ENCODE data around the gene TRAF3. TPM values are rescaled to one million over a fixed set of nuclear protein-coding genes. Genes with fewer than 3 reads are reported as not detected.
A peak's percentile ranks its signal among the peaks of the same experiment; 100 is the strongest.

TRAF3 gene
- polyA plus RNA-seq, 1 of the 3 experiments (the other 2 are of a cell fraction) = 17.9 TPM

DNA sequence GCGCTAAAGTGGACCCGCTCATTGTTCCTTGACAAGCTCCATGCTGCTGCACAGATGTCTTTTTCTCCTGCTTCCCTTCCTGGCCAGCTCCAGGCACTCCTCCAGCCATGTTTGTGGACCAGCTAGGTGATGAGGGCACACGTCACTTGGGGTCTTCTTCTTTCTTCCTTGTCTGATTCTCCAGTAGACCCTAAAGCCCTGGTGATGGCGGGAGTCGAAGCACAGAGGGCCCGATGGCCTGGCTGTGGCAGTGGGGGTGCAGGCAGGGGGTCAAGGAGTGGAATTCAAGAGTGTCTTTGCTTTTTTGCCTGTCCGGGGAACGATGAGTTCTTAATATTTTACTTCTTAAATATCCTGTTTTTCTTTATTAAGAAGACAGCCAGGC lies 122.3 kb downstream of the TRAF3 start:
- no peaks in the 10 kb centered on the region for H4K20me1 ChIP-seq (ENCODE audit: insufficient read depth)
- H3K27ac ChIP-seq (ENCODE audit: low read depth in 2 of 2, low read length in 1 of 2) = no peak overlapping the region
- CTCF ChIA-PET = no interaction called here
- no peaks in the 10 kb centered on the region for H3K79me2 ChIP-seq (ENCODE audit: insufficient read depth)
- whole genome bisulfite sequencing (ENCODE audit: low lambda C conversion rate) = over 99% methylated on average over 8 of the region's 8 CpGs
- H3K9ac ChIP-seq = no peak overlapping the region
- no peak overlapping the region for H3K4me3 ChIP-seq (ENCODE audit: low read depth in 2 of 2, low read length in 1 of 2)
- H3K36me3 ChIP-seq (replicated peaks in 1 of 2; ENCODE audit: control insufficient read depth in 1 of 2, insufficient read depth in 2 of 2, low read length in 1 of 2) = peaks cover 12 to 18% of the 10 kb centered on the region in 2 experiments
- no peak overlapping the region for H2AFZ ChIP-seq (ENCODE audit: low read depth)
- no peaks in the 10 kb centered on the region; a peak in 1 of 4 replicates for H3K4me1 ChIP-seq (ENCODE audit: control insufficient read depth in 1 of 2, insufficient read depth in 2 of 2, low read depth in 1 of 2, low read length in 1 of 2)
- TF ChIP-seq YY1 (IDR thresholded peaks at IDR 0.05; ENCODE audit: low read depth) (no peak), NFIC (IDR thresholded peaks at IDR 0.05; ENCODE audit: borderline replicate concordance) (no peak), MXI1 (IDR thresholded peaks at IDR 0.05; ENCODE audit: low read depth, low read length) (no peak)
- TF ChIP-seq, protein P1, sequence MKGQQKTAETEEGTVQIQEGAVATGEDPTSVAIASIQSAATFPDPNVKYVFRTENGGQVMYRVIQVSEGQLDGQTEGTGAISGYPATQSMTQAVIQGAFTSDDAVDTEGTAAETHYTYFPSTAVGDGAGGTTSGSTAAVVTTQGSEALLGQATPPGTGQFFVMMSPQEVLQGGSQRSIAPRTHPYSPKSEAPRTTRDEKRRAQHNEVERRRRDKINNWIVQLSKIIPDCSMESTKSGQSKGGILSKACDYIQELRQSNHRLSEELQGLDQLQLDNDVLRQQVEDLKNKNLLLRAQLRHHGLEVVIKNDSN (IDR thresholded peaks at IDR 0.05; ENCODE audit: borderline replicate concordance, low read depth) = no peak
- no peaks in the 10 kb centered on the region for H3K9me3 ChIP-seq
- H3K9me2 ChIP-seq = no peaks in the 10 kb centered on the region
- H3F3A ChIP-seq (replicated peaks; ENCODE audit: insufficient read depth) = no peaks in the 10 kb centered on the region
- POLR2A ChIA-PET = no interaction called here
- no peak overlapping the region for H3K4me2 ChIP-seq
- no peaks in the 10 kb centered on the region for H3K27me3 ChIP-seq (ENCODE audit: insufficient read depth)
- no peak for DNase-seq

DNA sequence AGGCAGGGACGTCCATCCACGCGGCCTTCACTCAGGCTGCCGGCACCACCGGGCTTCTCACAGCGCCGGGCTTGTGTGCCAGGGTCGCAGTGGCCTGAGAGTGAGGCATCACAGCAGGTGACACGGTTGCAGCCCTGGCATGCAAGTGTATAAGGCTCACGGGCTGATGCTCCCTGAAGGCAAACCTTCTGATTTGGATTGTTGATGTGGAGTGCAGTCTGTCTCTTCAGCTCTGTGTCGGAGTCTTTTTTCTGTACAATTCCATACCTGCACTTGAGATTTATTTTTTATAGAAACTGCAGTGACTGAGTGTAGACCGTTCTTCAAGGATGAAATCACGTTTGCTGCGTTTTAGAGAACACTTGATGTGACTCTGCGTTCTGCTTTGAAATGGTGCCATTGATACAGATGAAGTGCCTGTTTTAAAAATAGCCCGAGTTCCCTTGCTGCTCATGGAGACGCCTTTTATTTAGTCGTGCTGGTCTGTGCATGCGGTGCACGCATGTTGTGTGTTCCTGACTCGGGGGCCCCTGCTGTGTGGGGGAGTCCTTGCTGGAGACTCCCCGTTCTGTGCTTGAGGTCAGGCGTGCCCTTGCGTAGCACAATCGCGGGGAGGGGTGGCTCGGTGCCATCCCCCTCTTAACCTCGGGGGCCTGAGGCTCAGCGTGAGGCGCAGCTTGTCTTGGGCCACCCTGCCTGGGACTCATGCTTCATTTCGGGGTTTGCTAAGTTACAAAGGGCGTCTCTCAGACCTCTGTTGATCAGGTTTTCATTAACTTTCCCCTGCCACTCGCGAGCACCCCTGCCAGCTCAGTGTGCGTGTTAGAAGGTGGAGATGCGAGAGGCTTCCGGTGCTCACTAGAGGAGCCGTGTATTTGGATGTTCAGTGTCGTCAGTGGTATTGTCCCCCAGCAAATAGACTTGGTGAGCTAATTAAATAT lies 123.7 kb downstream of the TRAF3 start:
- peak; percentile 17 for DNase-seq
- H3K4me1 ChIP-seq (ENCODE audit: control insufficient read depth in 1 of 2, insufficient read depth in 2 of 2, low read depth in 1 of 2, low read length in 1 of 2) = no peaks in the 10 kb centered on the region; a peak in 1 of 4 replicates
- H3K4me2 ChIP-seq = no peak overlapping the region
- no peaks in the 10 kb centered on the region for H3K27me3 ChIP-seq (ENCODE audit: insufficient read depth)
- CTCF ChIA-PET = no interaction called here
- POLR2A ChIA-PET = no interaction called here
- TF ChIP-seq POLR2AphosphoS5 (IDR thresholded peaks at IDR 0.05; ENCODE audit: low read depth, low read length) (no peak), RCOR1 (IDR thresholded peaks at IDR 0.05; ENCODE audit: low read length) (no peak), NFIC (IDR thresholded peaks at IDR 0.05; ENCODE audit: borderline replicate concordance) (no peak), FOSL2 (IDR thresholded peaks at IDR 0.05; ENCODE audit: borderline replicate concordance, low read depth) (no peak)
- no peaks in the 10 kb centered on the region for H3K9me2 ChIP-seq
- no peaks in the 10 kb centered on the region for H3K9me3 ChIP-seq
- H3F3A ChIP-seq (replicated peaks; ENCODE audit: insufficient read depth) = peaks cover 1% of the 10 kb centered on the region
- 94% methylated on average over 27 of the region's 39 CpGs for WGBS (ENCODE audit: low lambda C conversion rate)
- H3K9ac ChIP-seq = no peak overlapping the region
- peaks cover 17 to 18% of the 10 kb centered on the region in 2 experiments for H3K36me3 ChIP-seq (replicated peaks in 1 of 2; ENCODE audit: control insufficient read depth in 1 of 2, insufficient read depth in 2 of 2, low read length in 1 of 2)
- H2AFZ ChIP-seq (ENCODE audit: low read depth) = no peak overlapping the region
- H3K27ac ChIP-seq (ENCODE audit: low read depth in 2 of 2, low read length in 1 of 2) = no peak overlapping the region
- no peaks in the 10 kb centered on the region for H3K79me2 ChIP-seq (ENCODE audit: insufficient read depth)
- H3K4me3 ChIP-seq (ENCODE audit: low read depth in 2 of 2, low read length in 1 of 2) = no peak overlapping the region
- H4K20me1 ChIP-seq (ENCODE audit: insufficient read depth) = no peaks in the 10 kb centered on the region

GRCh38 chr14:102901633-102902032 lies 124.4 kb downstream of the TRAF3 start:
- Histone ChIP-seq H3K36me3 (replicated peaks in 1 of 2; ENCODE audit: control insufficient read depth in 1 of 2, insufficient read depth in 2 of 2, low read length in 1 of 2) (peaks cover 19 to 25% of the 10 kb centered on the region in 2 experiments), H3F3A (replicated peaks; ENCODE audit: insufficient read depth) (peaks cover 3% of the 10 kb centered on the region), H3K27me3 (ENCODE audit: insufficient read depth) (no peaks in the 10 kb centered on the region), H3K4me2 (no peak overlapping the region), H4K20me1 (ENCODE audit: insufficient read depth) (no peaks in the 10 kb centered on the region), H3K9me3 (no peaks in the 10 kb centered on the region), H3K4me1 (ENCODE audit: control insufficient read depth in 1 of 2, insufficient read depth in 2 of 2, low read depth in 1 of 2, low read length in 1 of 2) (no peaks in the 10 kb centered on the region; a peak in 1 of 4 replicates), H3K79me2 (ENCODE audit: insufficient read depth) (no peaks in the 10 kb centered on the region), H3K9ac (no peak overlapping the region), H2AFZ (ENCODE audit: low read depth) (no peak overlapping the region), H3K9me2 (no peaks in the 10 kb centered on the region), H3K27ac (ENCODE audit: low read depth in 2 of 2, low read length in 1 of 2) (no peak overlapping the region), H3K4me3 (ENCODE audit: low read depth in 2 of 2, low read length in 1 of 2) (no peak overlapping the region)
- CTCF ChIA-PET = no interaction called here
- WGBS (ENCODE audit: low lambda C conversion rate) = 97% methylated on average over 4 of the region's 4 CpGs
- POLR2A ChIA-PET = no interaction called here
- DNase-seq = no peak
- no peak for TF ChIP-seq MEF2A (IDR thresholded peaks at IDR 0.05; ENCODE audit: borderline replicate concordance, low read depth)
- TF ChIP-seq TEAD4 (IDR thresholded peaks at IDR 0.05; ENCODE audit: borderline replicate concordance, insufficient read depth) = no peak
- no peak for TF ChIP-seq MAX (IDR thresholded peaks at IDR 0.05; ENCODE audit: low read depth)
- TF ChIP-seq, protein P2, sequence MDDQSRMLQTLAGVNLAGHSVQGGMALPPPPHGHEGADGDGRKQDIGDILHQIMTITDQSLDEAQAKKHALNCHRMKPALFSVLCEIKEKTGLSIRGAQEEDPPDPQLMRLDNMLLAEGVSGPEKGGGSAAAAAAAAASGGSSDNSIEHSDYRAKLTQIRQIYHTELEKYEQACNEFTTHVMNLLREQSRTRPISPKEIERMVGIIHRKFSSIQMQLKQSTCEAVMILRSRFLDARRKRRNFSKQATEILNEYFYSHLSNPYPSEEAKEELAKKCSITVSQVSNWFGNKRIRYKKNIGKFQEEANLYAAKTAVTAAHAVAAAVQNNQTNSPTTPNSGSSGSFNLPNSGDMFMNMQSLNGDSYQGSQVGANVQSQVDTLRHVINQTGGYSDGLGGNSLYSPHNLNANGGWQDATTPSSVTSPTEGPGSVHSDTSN (IDR thresholded peaks at IDR 0.05) = no peak
- TF ChIP-seq, protein P3, sequence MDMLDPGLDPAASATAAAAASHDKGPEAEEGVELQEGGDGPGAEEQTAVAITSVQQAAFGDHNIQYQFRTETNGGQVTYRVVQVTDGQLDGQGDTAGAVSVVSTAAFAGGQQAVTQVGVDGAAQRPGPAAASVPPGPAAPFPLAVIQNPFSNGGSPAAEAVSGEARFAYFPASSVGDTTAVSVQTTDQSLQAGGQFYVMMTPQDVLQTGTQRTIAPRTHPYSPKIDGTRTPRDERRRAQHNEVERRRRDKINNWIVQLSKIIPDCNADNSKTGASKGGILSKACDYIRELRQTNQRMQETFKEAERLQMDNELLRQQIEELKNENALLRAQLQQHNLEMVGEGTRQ (IDR thresholded peaks at IDR 0.05; ENCODE audit: borderline replicate concordance, low read depth, low read length) = no peak
- no peak for TF ChIP-seq RFX5 (IDR thresholded peaks at IDR 0.05; ENCODE audit: low read length)
- no peak for TF ChIP-seq SIN3A (IDR thresholded peaks at IDR 0.05; ENCODE audit: borderline replicate concordance, low read depth, low read length)
- no peak for TF ChIP-seq SMC3 (IDR thresholded peaks at IDR 0.05; ENCODE audit: low read depth, low read length)
- no peak for TF ChIP-seq YY1 (IDR thresholded peaks at IDR 0.05; ENCODE audit: low read depth)
- no peak for TF ChIP-seq TAF1 (IDR thresholded peaks at IDR 0.05; ENCODE audit: borderline replicate concordance, low read depth, low read length)
- no peak for TF ChIP-seq CHD2 (IDR thresholded peaks at IDR 0.05; ENCODE audit: low read length, partially characterized antibody)

Measured in SK-N-SH (cell line).